ENCODE results near the gene DUSP19. TPM values are rescaled to one million over a fixed set of nuclear protein-coding genes. Genes with fewer than 3 reads are reported as not detected.

DUSP19 gene
- total RNA-seq (1 to 10 TPM in 4 of 5 experiments, under 1 TPM in 1; 0.92 to 3.3 (median 1.2) TPM), polyA plus RNA-seq (under 1 TPM; 0.66 to 0.99 TPM), total RNA-seq (1.5 reads per million, percentile 4 among the genes with 10 or more reads in this experiment)

GRCh38 chr2:183078464-183079138 lies at the start of gene DUSP19:
Gene DUSP19, plus strand, starts transcription at chr2:183078747. Its CDS starts 187 bp downstream, at chr2:183078934.
- H3K4me1 Mint-ChIP-seq, result peaks cover 5 to 17% (median 8%) of the 10 kb centered on the region in 7 donors
- POLR2A ChIA-PET, result interaction anchor here (0.6 to 1.6 kb wide), 3 partner anchors 8 to 46 kb away, joined by 3 to 4 read pairs (median 3); partner anchors contain the start of gene NUP35
- CTCF ChIA-PET, result interaction anchor here (0.7 kb wide), 1 partner anchor 98 kb away, joined by 3 read pairs; no protein-coding TSS in a partner anchor

GRCh38 chr2:183029219-183029618 lies 49.3 kb upstream of the DUSP19 start:
- Histone ChIP-seq H3K27ac (ENCODE audit: low read depth, low read length) (no peak overlapping the region), H3K4me3 (ENCODE audit: low read length) (no peak overlapping the region), H3K36me3 (ENCODE audit: control insufficient read depth in 2 of 3, insufficient read depth in 3 of 3, low read length in 3 of 3) (no peaks in the 10 kb centered on the region), H3K27me3 (ENCODE audit: control insufficient read depth in 2 of 2, insufficient read depth in 2 of 2, low read length in 2 of 2) (peaks cover 0 to 1% of the 10 kb centered on the region in 2 donors), H3K4me1 (ENCODE audit: control insufficient read depth in 2 of 2, insufficient read depth in 2 of 2, low read length in 2 of 2) (no peaks in the 10 kb centered on the region), H3K9me3 (ENCODE audit: control insufficient read depth in 2 of 3, low read length in 3 of 3) (no peaks in the 10 kb centered on the region)
- no peak for ATAC-seq
- Mint-ChIP-seq H3K9me3 (no peaks in the 10 kb centered on the region), H3K27ac (no peak overlapping the region), H3K27me3 (peaks cover 43 to 72% (median 53%) of the 10 kb centered on the region in 5 donors), H3K4me3 (no peak overlapping the region), H3K4me1 (peaks cover 0 to 6% (median 0%) of the 10 kb centered on the region in 7 donors), H3K36me3 (no peaks in the 10 kb centered on the region)
- no peak for DNase-seq
- ChIA-PET CTCF (no interaction called here), POLR2A (no interaction called here)
- intact Hi-C loops (cut with micrococcal nuclease), result no loop called here

More at GRCh38 chr2:183078464-183079138, at the start of gene DUSP19:
- H3K4me3 Mint-ChIP-seq, result peak within 1 kb of the TSS; percentile 90 to 98 (median 97)
- H3K27ac Mint-ChIP-seq, result peak within 1 kb of the TSS; percentile 48 to 92 (median 76)
- no peaks in the 10 kb centered on the region for H3K9me3 Mint-ChIP-seq
- peak within 1 kb of the TSS; percentile 82 for H3K4me3 ChIP-seq (ENCODE audit: low read length)
- peaks cover 0 to 3% (median 0%) of the 10 kb centered on the region in 3 experiments for H3K36me3 ChIP-seq (ENCODE audit: control insufficient read depth in 2 of 3, insufficient read depth in 3 of 3, low read length in 3 of 3)
- H3K27ac ChIP-seq (ENCODE audit: low read depth, low read length), result peak within 1 kb of the TSS; percentile 63
- no peaks in the 10 kb centered on the region for H3K9me3 ChIP-seq (ENCODE audit: control insufficient read depth in 2 of 3, low read length in 3 of 3)
- ATAC-seq (peak; percentile 83), DNase-seq (peak; percentile 55 to 84 (median 75))
- peaks cover 0 to 13% (median 0%) of the 10 kb centered on the region in 5 donors for H3K27me3 Mint-ChIP-seq
- H3K27me3 ChIP-seq (ENCODE audit: control insufficient read depth in 2 of 2, insufficient read depth in 2 of 2, low read length in 2 of 2), result no peaks in the 10 kb centered on the region
- H3K4me1 ChIP-seq (ENCODE audit: control insufficient read depth in 2 of 2, insufficient read depth in 2 of 2, low read length in 2 of 2), result no peaks in the 10 kb centered on the region
- intact Hi-C loops (cut with micrococcal nuclease), result loop anchor here (1.0 kb wide), 2 partner anchors 40 to 46 kb away; partner anchors contain the start of genes NCKAP1 (in 2 of the 2) and NUP35 (in 2 of the 2)
- H3K36me3 Mint-ChIP-seq, result no peaks in the 10 kb centered on the region

GRCh38 chr2:183031911-183032794 lies 46.4 kb upstream of the DUSP19 start:
- H3K9me3 Mint-ChIP-seq, result no peaks in the 10 kb centered on the region
- no peak for ATAC-seq
- H3K4me1 Mint-ChIP-seq, result peaks cover 16 to 22% (median 19%) of the 10 kb centered on the region in 7 donors
- ChIA-PET CTCF (no interaction called here), POLR2A (interaction anchor here (0.5 kb wide), 1 partner anchor 48 kb away, joined by 3 read pairs; no protein-coding TSS in a partner anchor)
- H3K36me3 ChIP-seq (ENCODE audit: control insufficient read depth in 2 of 3, insufficient read depth in 3 of 3, low read length in 3 of 3), result no peaks in the 10 kb centered on the region
- intact Hi-C loops (cut with micrococcal nuclease), result loop anchor here in 1 of 2 donors (10.0 kb wide), 1 partner anchor 1137 kb away; the partner anchor contains the start of gene ITPRID2
- peaks cover 3 to 13% of the 10 kb centered on the region in 2 donors for H3K27me3 ChIP-seq (ENCODE audit: control insufficient read depth in 2 of 2, insufficient read depth in 2 of 2, low read length in 2 of 2)
- H3K4me3 ChIP-seq (ENCODE audit: low read length), result no peak overlapping the region
- H3K27ac ChIP-seq (ENCODE audit: low read depth, low read length), result no peak overlapping the region
- peaks cover 60 to 81% (median 60%) of the 10 kb centered on the region in 5 donors for H3K27me3 Mint-ChIP-seq
- DNase-seq, result no peak
- H3K9me3 ChIP-seq (ENCODE audit: control insufficient read depth in 2 of 3, low read length in 3 of 3), result no peaks in the 10 kb centered on the region
- H3K4me3 Mint-ChIP-seq, result no peak overlapping the region
- H3K36me3 Mint-ChIP-seq, result no peaks in the 10 kb centered on the region
- H3K4me1 ChIP-seq (ENCODE audit: control insufficient read depth in 2 of 2, insufficient read depth in 2 of 2, low read length in 2 of 2), result peaks cover 12 to 16% of the 10 kb centered on the region in 2 donors
- no peak overlapping the region for H3K27ac Mint-ChIP-seq

GRCh38 chr2:183033951-183034350 lies 44.6 kb upstream of the DUSP19 start:
- Mint-ChIP-seq H3K9me3 (no peaks in the 10 kb centered on the region), H3K27me3 (peaks cover 57 to 80% (median 65%) of the 10 kb centered on the region in 5 donors), H3K4me3 (no peak overlapping the region), H3K4me1 (peaks cover 22 to 28% (median 26%) of the 10 kb centered on the region in 7 donors), H3K27ac (no peak overlapping the region), H3K36me3 (no peaks in the 10 kb centered on the region)
- H3K27ac ChIP-seq (ENCODE audit: low read depth, low read length), result no peak overlapping the region
- no peak for DNase-seq
- ChIA-PET CTCF (no interaction called here), POLR2A (interaction anchor here (0.6 kb wide), 1 partner anchor 77 kb away, joined by 3 read pairs; no protein-coding TSS in a partner anchor)
- no peak for ATAC-seq
- intact Hi-C loops (cut with micrococcal nuclease), result loop anchor here in 1 of 2 donors (10.0 kb wide), 1 partner anchor 1139 kb away; the partner anchor contains the start of gene ITPRID2
- H3K36me3 ChIP-seq (ENCODE audit: control insufficient read depth in 2 of 3, insufficient read depth in 3 of 3, low read length in 3 of 3), result no peaks in the 10 kb centered on the region
- no peak overlapping the region for H3K4me3 ChIP-seq (ENCODE audit: low read length)
- no peaks in the 10 kb centered on the region for H3K9me3 ChIP-seq (ENCODE audit: control insufficient read depth in 2 of 3, low read length in 3 of 3)
- H3K4me1 ChIP-seq (ENCODE audit: control insufficient read depth in 2 of 2, insufficient read depth in 2 of 2, low read length in 2 of 2), result peaks cover 20 to 24% of the 10 kb centered on the region in 2 donors
- peaks cover 3 to 13% of the 10 kb centered on the region in 2 donors for H3K27me3 ChIP-seq (ENCODE audit: control insufficient read depth in 2 of 2, insufficient read depth in 2 of 2, low read length in 2 of 2)

- Mint-ChIP-seq H3K4me1 (peaks cover 24 to 37% (median 34%) of the 10 kb centered on the region in 7 donors), H3K27ac (no peak overlapping the region), H3K36me3 (no peaks in the 10 kb centered on the region), H3K9me3 (no peaks in the 10 kb centered on the region), H3K27me3 (peaks cover 49 to 79% (median 65%) of the 10 kb centered on the region in 5 donors), H3K4me3 (no peak overlapping the region)
- Histone ChIP-seq H3K4me1 (ENCODE audit: control insufficient read depth in 2 of 2, insufficient read depth in 2 of 2, low read length in 2 of 2) (peaks cover 26% of the 10 kb centered on the region in 2 donors), H3K27ac (ENCODE audit: low read depth, low read length) (no peak overlapping the region), H3K27me3 (ENCODE audit: control insufficient read depth in 2 of 2, insufficient read depth in 2 of 2, low read length in 2 of 2) (peaks cover 3 to 18% of the 10 kb centered on the region in 2 donors), H3K9me3 (ENCODE audit: control insufficient read depth in 2 of 3, low read length in 3 of 3) (no peaks in the 10 kb centered on the region), H3K4me3 (ENCODE audit: low read length) (no peak overlapping the region), H3K36me3 (ENCODE audit: control insufficient read depth in 2 of 3, insufficient read depth in 3 of 3, low read length in 3 of 3) (no peaks in the 10 kb centered on the region)
- CTCF ChIA-PET, result no interaction called here
- POLR2A ChIA-PET, result no interaction called here
- no peak for ATAC-seq
- DNase-seq, result no peak
- intact Hi-C loops (cut with micrococcal nuclease), result loop anchor here (5.0 to 10.0 kb wide), 2 partner anchors 1140 to 1143 kb away; partner anchors contain the start of gene ITPRID2 (in 2 of the 2)
Measured at GRCh38 chr2:183034806-183035205, 43.7 kb upstream of the DUSP19 start.

All from naive thymus-derived CD4-positive, alpha-beta T cell (primary cell).